Activated T-cell treated with anti-CD3 and anti-CD28 coated beads, Interleukin-2, amount 50 U/mL, for 48 hours (primary cell): Measurements from ENCODE around the gene TTC39A.
A peak's percentile ranks its signal among the peaks of the same experiment; 100 is the strongest.

Experiments
- DNase-seq, 2 experiments: peaks; one replicate each; pipeline ENCODE4 v3.0.0-alpha.2; 2020

The TTC39A gene

DNA sequence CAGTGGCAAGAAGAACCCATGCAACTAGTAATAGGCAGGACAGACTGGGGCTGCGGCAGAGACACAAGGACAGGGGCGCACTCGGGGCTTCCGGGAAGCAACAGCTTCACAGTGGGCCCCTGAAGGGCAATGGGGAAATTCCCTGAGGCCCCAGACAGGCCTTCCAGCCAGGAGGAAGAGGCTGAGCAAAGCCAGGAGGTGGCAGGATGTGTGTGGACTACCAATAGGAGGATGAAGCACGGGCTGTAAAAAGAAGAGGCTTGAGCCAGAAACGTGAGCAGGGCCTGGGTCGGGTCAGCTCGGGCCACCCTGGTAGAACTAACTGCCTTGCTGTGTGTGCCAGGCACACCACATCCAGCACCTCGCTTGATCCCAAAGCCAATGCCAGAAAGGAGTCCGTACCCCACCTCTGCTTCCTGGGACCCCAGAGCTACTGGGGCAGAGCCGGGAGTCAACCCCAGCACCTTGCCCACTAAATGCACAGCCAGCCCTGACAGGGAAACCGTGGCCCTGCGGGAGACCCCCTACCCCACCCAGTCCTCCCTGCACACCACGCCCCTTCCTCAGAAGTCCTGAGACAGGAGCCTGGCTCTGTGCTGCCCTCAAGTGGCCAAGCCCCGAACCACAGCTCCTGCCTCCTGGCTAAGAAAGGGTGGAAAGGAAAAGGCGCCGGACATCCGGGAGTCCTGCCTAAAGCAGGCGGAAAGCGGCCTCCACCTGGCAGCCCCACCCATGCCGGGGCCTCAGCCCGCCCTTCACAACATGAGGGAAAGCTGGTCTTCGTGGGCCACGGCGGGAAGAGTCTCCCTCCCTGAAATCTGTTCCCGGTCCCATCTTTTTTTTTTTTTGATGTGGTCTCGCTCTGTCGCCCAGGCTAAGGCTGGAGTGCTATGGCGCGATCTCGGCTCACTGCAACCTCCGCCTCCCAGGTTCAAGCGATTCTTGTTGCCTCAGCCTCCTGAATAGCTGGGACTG, 33.7 kb downstream of the TTC39A start:
- DNase-seq = peak; percentile 90 to 91

DNA sequence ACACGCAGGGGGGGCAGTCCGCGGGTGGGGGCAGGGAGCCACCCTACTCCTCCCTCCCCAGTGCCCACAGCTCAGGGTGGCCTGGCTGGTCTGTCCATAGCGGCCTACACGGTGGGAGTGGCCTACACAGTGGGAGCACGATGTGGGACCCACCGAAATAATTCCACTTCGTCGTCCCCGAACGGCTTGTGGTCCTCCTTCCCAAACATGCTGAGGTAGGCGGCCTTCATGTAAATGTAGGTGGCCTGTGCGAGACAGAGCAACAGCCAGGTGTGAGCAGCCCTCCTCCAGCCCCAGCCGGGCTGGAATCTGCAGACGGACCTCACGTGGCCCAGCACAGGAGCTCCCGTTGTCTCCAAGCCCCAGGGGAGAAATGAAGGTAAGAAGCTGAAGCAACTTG, 34.4 kb downstream of the TTC39A start:
- no peak for DNase-seq

DNA sequence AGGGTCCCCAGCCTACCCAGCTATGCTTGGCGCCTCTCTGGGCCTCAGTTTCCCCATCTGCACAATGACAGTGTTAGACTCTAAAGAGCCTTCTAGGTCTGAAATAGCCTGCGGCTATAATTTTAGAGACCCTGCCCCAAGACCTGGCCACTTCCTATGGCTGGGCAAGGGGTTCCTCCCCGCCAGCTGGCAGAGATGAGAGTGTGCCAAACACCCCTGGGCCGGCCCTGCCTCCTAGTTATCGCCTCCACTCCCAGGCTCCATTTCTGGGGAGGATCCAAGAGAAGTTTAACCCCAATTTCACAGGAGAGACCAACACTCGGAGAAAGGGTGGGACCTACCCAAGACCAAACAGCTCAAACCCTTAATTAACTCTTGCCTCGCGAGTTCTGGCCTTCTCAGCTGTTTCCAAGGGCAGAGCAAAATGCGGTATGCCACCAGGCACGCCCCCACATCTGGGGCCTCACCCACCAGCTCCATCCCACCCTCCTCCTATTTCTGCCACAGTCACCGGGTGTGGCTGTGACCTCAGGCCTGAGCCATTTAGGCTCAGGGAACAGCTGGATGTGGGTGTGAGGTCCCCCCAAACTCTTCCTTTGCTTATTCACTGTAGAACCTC, 35.7 kb downstream of the TTC39A start:
- peak; percentile 11 for DNase-seq

DNA sequence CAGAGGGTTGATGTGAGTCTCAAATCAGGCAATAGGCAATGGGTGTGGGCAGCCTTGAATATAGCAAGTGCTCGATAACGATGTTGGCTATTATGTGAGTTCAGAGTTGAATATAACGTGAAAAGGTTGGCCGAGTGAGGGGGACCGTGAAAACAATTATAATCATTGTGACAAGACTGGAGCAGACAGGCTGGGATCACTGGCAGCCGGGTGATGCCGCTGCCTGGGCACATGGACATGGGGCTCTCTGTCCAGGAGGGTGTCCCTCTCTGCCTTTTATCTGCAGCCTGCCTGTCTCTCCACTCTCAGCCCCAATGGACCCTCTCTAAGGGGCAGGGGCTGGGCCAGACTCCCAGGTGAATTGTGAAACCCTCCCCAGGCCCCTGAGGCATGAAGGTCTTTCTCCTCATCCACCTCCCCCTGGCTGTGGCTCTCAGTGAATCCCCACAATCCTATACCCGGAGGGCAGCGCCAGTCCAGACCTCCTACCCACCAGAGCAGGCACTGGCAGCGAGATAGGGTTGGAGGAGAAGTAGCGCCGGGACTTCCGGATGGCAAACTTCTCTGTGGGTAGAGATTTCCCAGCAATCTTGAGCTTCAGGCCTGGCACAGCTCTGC, 36.4 kb downstream of the TTC39A start:
- DNase-seq = peak; percentile 7 to 11

DNA sequence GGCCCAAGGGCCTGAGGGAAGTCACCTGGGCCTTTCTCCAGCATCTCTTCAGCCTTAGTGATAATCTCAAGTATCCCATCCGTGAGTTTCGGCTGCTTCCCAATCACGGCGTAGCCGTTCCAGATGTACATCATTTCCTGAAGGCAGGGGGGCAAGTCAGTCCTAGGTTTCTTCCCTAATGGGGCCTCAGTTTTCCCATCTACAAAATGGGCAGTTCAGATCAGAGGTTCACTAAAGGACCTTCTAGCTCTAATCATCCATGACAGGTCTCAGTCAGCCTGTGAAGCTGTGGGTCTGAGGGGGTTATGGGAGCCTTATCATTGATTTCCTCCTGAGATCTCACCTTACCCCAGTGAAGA, 39.9 kb downstream of the TTC39A start:
- DNase-seq = no peak

DNA sequence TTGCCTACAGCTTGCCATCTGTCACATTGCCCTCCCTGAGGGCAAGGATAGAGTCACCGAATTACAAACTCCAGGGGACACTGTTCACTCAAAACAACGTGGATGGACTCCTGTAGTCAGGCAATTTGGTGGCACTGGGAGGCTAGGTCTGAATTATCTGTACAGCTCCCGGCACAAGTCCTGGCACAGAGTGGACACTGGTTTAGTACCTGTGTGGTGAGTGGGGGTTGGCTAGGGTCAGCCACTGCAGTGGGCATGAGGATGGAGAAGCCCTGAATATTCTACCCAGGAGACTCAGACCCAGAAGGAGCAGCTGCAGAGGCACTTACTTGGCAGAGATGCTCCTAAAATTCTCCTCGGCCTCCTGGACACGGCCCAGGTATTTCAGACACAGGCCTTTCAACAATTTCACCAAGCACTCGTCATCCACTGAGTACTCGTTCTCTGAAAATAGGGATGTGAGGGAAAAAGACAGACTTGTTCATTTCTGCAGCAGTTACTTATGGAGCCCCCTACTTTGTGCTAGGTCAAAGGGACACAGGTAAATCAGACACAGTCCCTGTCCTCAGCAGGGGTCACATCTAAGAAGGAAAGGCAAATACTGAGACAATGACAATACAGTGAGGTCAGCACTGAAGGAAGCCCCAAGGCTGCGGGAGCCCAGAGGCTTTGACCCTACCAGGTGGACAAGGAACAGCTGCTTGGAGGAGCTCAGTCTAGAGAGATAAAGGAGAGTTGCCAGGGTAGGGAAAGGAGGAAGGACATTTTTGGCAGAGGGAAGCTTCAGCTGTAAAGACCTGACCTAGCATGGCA, 40.5 kb downstream of the TTC39A start:
- peak in 1 of 2 experiments; percentile 8 for DNase-seq

DNA sequence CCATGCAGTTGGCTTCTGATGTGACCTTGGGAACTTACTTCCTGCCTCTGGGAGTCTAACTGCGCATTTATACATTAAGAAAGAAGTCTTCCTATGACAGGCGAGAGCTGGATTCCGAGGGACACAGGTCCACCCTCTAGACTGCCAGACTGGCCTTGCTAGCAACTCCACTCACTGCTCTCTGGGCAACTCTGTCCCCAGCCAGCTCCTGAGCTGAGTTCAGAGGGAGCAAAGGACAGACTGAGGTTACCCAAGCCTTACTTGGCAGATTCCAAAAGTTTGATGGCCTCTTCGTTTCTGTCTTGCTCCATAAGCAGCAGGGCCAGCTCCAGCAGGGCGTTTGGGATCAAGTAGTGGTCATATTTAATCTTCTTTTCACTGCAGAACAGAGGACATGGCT, 41.8 kb downstream of the TTC39A start:
- no peak for DNase-seq

DNA sequence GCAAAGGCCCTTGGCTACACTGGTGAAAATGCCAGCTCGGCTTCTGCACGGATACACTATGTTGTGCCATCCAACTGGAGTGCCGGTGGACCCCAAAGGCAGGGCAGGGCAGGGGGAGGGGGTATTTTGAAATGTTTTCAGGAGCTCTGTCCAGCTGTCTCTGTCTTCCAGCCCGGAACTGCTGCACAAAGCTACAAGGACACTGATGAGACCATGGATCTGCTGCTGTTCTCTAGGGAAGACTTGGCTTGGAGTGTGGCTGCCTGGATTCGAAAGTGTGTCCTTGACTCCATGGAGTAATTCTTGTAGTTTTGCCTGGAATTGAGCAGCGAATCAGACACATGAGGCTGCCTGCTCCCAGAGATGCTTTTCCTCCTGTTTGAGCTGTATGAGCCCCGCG, 42.4 kb downstream of the TTC39A start:
- no peak for DNase-seq

DNA sequence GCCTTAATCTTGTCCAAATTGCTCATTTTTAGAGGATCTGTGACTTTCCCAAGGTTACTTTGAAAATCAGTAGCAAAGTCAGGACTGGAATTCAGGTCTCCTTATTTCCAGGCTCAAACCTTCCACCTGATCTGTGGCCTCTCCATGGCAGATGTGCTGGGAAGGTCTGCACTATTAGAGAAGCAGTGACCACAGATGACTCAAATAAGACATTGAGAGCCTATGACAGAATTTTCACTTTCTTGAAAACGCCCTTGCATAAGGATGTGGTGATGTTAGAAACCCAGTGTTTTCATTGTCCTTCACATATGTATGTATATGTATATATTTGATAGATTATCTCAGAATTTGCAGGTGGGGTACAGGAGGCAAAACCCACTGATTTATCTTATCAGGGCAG, 45.3 kb downstream of the TTC39A start:
- DNase-seq = no peak

DNA sequence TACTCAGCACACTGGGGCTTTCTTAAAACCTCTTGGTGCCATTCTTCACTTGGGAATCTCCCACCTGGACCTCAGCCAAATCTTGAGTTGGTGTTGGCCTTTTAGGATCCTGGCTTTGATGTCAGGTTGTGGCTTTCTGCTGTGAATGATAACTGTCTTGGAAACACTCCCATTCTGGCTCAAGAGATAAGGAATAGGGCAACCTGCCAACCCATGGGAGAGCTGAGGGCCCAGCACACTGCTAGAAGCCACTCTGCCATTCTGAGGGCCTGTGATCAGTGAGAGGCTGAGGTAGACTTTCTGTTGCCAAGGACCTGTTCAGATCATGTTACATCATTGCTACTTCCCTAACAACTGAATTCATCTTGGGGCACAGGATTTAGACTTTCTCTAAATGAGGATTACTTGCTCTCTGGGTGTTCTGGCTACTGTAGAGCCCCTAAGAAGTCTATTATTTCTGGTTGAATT, 45.8 kb downstream of the TTC39A start:
- no peak for DNase-seq

DNA sequence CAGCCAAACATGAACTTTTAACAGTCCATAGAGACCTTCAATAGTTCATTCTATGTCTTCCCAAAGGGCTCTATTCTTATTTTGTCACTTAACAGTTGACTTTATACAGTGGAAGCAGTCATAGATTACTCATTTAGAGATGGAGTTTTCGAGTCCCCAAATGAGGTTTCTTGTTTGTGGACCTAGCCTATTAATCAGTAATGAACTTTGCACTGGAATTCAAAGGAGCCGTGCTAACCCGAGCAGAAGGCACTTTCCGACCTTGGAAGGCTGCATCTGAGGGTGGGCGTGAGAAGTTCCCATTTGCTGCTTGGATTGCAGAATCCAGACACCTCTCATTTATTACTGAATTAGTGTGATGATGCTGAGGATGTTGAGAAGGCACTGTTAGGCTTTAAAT, 46.4 kb downstream of the TTC39A start:
- DNase-seq = no peak

DNA sequence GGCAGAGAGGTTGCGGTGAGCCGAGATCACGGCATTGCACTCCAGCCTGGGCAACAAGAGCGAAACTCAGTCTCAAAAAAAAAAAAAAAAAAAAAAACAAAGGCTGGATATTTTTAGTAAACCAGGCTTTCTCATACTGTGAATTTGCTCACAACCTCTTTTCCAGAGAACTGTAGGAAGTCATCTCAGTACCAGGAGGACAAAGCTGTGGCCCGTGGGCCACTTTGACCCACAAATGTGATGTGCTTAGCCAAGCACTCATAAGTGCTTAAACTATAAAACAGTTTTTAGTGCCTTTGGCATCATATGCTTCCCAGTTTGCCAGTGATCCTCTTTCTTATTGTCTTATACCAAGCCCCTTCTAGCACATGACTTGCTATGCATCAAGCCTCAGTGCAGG, 47.8 kb downstream of the TTC39A start:
- no peak for DNase-seq

DNA sequence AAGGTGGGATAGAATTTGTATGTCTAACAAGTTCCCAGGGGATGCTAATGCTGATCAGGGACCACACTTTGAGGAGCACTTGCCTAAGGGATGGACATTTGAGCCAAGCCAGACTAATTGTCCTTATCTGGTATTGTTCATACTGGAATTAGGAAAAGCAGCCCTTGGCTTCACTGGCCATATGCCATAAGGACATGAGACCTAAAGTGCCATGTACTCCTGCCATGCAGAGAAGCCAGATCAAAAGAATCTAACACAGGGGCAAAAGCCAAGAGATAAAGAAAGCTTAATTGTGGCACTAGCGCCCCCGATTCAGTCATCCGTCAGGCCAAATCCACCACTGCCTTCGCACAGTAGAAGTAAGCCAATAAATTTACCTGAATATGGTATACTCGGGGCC, 48.6 kb downstream of the TTC39A start:
- DNase-seq = no peak

DNA sequence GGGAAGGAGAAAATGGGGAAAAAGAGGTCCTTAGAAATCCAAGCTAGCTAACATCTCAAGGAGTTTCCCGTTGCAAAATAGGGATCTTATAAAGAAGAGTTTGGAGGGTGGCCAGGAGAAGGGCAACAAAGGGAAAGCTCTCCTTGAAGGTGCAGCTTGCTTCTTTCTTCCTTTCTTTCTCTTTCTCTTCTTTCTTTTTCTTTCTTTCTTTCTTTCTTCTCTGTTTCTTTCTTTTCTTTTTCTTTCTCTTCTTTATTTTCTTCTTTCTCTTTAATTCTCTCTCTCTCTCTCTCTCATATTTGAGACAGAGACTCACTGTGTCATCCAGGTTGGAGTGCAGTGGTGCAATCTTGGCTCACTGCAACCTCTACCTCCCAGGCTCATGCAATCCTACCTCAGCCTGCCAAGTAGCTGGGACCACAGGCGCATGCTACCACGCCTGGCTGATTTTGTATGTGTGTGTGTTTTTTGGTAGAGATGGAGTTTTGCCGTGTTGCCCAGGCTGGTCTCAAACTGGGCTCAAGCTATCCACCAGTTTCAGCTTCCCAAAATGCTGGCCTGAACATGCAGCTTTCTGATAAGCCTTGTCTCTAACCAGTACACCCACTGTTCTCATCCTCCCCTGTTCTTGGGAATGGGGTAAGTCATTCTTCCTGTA, 49.9 kb downstream of the TTC39A start:
- no peak for DNase-seq

DNA sequence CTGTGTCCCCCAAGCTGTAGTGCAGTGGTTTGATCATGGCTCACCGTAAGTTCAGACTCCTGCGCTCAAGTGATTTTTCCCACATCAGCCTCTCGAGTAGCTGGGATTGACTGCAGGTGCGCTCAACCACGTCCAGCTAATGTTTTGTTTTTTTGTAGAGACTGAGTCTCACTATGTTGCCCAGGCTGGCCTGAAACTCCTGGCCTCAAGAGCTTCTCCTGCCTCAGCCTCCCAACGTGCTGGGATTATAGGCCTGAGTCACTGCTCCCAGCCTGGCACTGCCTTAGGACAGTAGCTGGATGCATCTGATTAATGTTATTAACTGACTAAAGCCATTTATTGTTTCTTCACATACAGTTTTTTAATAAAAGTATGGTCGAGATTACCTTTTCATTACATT, 54.1 kb downstream of the TTC39A start:
- no peak for DNase-seq

DNA sequence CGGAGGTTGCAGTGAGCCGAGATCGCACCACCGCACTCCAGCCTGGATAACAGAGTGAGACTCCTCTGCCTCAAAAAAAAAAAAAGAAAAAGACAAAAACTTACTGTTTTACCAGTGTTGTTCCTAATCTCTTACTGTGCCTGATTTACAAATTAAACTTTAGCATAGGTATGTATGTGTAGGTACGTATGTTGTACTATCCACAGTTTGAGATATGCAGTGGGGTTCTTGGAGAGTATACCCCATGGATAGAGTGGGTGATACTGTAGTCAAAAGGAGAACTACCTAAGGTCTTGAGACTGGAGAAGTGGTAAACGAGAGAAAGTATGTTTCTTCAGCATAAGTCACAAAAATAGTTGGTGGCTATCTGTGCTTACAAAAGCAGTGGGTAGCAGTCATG, 55.7 kb downstream of the TTC39A start:
- DNase-seq = no peak

DNA sequence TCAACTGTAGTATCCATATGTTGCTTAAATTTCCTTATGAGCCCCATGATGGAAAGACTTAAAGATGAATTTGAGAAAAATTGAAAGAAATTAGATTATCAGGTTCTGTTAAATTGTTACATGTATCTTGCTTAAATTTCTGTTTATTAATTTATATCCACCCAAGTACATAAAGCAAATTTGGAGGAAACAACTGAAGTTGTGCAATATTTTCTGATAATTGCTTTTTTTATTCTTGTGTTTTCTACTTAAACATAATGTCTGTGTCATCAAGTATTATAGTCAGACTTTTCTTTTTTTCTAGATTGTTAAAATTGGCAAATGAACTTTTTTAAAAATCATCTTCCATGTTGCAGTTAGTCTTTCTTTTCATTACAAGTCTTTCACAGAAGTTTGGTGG, 57.4 kb downstream of the TTC39A start:
- no peak for DNase-seq

DNA sequence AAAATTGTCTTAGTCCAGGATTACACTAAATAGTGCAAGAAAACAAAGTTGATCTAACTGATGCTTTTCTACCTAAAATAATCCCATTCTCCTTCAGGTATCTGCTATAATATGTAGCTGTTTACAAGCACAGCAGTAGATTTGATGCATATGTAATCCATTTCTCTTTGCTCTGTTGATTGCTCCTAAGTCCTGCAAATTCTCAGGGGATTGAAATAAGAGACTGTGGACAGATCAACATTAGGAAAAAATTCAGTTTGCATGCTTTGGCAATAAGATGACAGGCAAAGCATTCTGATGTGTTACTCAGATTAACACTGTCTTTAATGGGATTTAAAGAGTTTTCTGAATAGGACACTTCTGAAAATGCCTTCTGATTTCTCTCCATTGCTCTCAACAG, 59.6 kb downstream of the TTC39A start:
- no peak for DNase-seq

DNA sequence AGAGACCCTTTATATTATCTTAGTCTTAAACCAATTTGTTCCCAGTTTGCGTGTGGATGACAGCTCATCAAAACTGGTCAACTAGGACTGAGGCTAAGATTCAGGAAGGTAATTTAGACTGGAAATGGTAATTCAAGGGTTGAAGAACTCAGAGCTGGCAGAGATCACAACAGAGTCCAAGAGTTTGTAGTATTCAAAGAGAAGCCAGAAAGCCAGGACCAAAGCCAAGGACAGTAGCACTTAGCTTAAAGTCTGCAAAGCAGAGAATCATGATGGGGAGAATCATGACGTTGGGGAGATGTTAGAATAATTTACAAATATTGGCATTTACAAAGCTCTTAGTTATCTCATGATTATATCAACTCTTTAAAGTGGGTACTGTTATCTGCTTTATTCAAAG, 61.7 kb downstream of the TTC39A start:
- no peak for DNase-seq

DNA sequence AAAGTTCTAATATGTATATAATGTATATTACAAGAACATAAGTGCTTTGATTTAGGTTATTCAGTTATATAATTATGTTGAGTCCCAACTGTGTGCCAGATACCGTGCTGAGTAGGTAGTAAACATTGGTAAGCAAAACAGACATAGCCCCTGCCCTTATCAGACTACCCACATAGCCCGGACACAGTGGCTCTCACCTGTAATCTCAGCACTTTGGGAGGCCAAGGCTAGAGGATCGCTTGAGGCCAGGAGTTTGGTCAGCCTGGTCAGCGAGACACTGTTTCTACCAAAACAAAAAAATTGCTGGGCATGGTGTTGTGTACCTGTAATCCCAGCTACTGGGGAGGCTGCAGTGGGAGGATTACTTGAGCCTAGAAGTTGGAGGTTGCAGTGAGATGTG, 63.6 kb downstream of the TTC39A start:
- no peak for DNase-seq

DNA sequence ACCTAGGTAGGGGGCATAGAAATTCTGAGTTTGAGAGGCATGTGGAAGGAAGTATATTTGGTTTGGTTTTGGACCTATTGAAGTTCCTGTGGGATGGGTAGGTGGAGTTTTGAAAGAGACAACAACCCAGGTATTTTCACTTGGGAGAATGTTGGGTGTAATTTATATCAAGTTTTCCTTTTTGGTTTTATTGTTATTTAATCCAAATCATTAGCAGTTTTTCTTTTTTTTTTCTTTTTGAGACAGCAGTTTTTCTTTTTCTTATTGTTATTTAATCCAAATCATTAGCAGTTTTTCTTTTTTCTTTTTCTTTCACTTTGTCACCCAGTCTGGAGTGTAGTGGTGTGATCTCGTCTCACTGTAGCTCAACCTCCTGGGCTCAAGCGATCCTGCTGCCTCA, 64.2 kb downstream of the TTC39A start:
- no peak for DNase-seq

DNA sequence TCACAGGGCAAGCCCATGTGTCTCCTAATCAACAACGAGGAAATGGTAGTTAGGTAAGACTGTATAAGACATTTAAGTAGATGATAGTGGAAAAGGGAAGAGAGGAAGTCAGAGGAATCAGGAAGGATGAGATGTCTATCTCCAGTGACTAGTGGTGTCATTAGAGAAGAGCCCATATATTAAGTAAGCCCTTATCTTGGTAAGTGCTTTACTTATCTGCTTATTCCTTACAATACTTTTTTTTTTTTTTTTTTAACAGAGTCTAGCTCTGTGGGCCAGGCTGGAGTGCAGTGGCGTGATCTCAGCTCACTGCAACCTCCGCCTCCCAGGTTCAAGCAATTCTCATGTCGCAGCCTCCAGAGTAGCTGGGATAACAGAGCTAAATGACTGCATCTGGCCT, 64.7 kb downstream of the TTC39A start:
- no peak for DNase-seq

DNA sequence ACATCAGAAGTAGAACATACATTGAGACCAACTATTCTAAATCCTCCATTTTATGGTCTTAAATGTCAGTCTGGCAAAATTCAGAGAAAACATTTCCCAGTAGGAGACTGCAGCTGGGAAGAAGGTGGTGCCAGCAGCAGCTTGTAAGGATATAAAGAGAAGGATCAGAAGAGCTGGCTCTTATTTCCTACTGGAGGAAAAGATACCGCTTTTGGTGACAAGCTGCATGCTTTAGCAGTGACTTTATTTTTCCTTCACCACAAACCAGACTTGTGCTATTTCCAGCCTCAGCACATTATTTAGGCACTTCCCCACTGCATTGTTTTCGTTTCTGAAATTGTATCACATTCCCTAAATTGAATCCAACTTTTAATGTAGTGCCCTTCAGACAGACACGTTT, 65.9 kb downstream of the TTC39A start:
- DNase-seq = no peak
